HG03354 (cell line): ENCODE measurements around the gene CDH23.
"Not testable (repeated sequence)": the region's sequence is repeated elsewhere in the genome, so short reads cannot be mapped to it uniquely, and the experiment has no call there.

Source experiments
- ATAC-seq: cut with Tn5 transposase; IDR thresholded peaks from one replicate; pipeline ENCODE4 v1.9.1; 2021; ENCODE audit warnings: mild to moderate bottlenecking; ENCODE audit not compliant: unreplicated experiment, poor library complexity, severe bottlenecking

Gene CDH23

GRCh38 chr10:71396711-71397295, at the start of gene CDH23:
Gene CDH23, plus strand, starts transcription at chr10:71396920. Its CDS starts 42,912 bp downstream, at chr10:71439832.
- ATAC-seq = no peak

- no peak for ATAC-seq
Observed at GRCh38 chr10:71347587-71348395, 48.9 kb upstream of the CDH23 start.

GRCh38 chr10:71348850-71349249, 47.9 kb upstream of the CDH23 start:
- no peak for ATAC-seq

- no peak for ATAC-seq
Observed at GRCh38 chr10:71349406-71349805, 47.3 kb upstream of the CDH23 start.

GRCh38 chr10:71351087-71351486, 45.6 kb upstream of the CDH23 start:
- ATAC-seq = no peak

- no peak for ATAC-seq
Observed at GRCh38 chr10:71351628-71352319, 44.9 kb upstream of the CDH23 start.

- no peak for ATAC-seq
Observed at GRCh38 chr10:71353639-71354038, 43.1 kb upstream of the CDH23 start.

- no peak for ATAC-seq
Observed at GRCh38 chr10:71354776-71355175, 41.9 kb upstream of the CDH23 start.

- ATAC-seq = no peak
Observed at GRCh38 chr10:71355886-71356285, 40.8 kb upstream of the CDH23 start.

- no peak for ATAC-seq
Observed at GRCh38 chr10:71357792-71358265, 38.9 kb upstream of the CDH23 start.

GRCh38 chr10:71358277-71358676, 38.4 kb upstream of the CDH23 start:
- ATAC-seq = no peak

GRCh38 chr10:71358906-71359305, 37.8 kb upstream of the CDH23 start:
- ATAC-seq = not testable (repeated sequence)

- ATAC-seq = no peak
Observed at GRCh38 chr10:71359364-71360046, 37.2 kb upstream of the CDH23 start.

- ATAC-seq = no peak
Observed at GRCh38 chr10:71360735-71361134, 36.0 kb upstream of the CDH23 start.

GRCh38 chr10:71361581-71361980, 35.1 kb upstream of the CDH23 start:
- no peak for ATAC-seq

- ATAC-seq = no peak
Observed at GRCh38 chr10:71362141-71362540, 34.6 kb upstream of the CDH23 start.

- ATAC-seq = no peak
Observed at GRCh38 chr10:71363936-71364335, 32.8 kb upstream of the CDH23 start.

- no peak for ATAC-seq
Observed at GRCh38 chr10:71365366-71365765, 31.4 kb upstream of the CDH23 start.

GRCh38 chr10:71366690-71367089, 30.0 kb upstream of the CDH23 start:
- no peak for ATAC-seq

- no peak for ATAC-seq
Observed at GRCh38 chr10:71367271-71367670, 29.4 kb upstream of the CDH23 start.
